ENCODE measurements around the gene BANP. TPM values are rescaled to one million over a fixed set of nuclear protein-coding genes. Genes with fewer than 3 reads are reported as not detected.
"Not testable (repeated sequence)": the region's sequence is repeated elsewhere in the genome, so short reads cannot be mapped to it uniquely, and the experiment has no call there.

Gene BANP
- polyA plus RNA-seq, 4 donors = 10.5 to 15.7 (median 11.6) TPM

DNA sequence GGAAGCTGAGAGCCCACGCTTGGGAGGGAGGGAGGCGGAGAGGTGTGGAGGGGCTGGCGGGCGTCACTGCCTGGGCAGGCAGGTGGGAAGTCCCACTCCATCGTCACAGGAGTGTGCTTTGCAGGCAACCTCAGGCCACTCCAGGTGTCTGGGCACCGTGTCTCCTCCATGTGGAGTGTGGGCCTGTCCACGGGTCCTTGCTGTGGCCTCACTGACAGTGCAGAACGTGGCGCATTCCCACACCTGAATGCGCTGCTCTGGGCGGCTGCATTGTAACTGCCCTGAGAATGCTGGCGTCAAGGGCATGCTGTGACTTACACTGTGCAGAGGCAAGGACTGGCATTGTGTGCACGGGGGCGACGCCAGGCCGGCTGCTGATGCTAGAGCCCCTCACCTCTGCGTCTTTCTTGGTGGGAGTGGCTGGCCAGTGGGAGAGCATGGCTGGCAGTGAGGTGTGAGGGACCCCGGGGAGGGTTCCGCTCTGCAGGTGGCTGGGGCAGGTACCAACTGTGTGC, 66.4 kb downstream of the BANP start:
- Histone ChIP-seq H3K9me3 (ENCODE audit: control insufficient read depth in 2 of 2, insufficient read depth in 1 of 2, low read depth in 1 of 2, low read length in 1 of 2) (no peaks in the 10 kb centered on the region), H3K27me3 (ENCODE audit: control insufficient read depth in 3 of 3, insufficient read depth in 3 of 3, low read length in 3 of 3) (no peaks in the 10 kb centered on the region), H3K36me3 (ENCODE audit: control insufficient read depth in 3 of 3, insufficient read depth in 2 of 3, low read depth in 1 of 3, low read length in 3 of 3) (peaks cover 0 to 57% (median 2%) of the 10 kb centered on the region in 3 donors), H3K4me1 (ENCODE audit: control insufficient read depth in 3 of 3, insufficient read depth in 2 of 3, low read depth in 1 of 3, low read length in 2 of 3) (peaks cover 0 to 3% (median 0%) of the 10 kb centered on the region in 3 donors), H3K4me3 (ENCODE audit: low read depth in 1 of 3, low read length in 3 of 3) (no peak overlapping the region), H3K27ac (ENCODE audit: low read depth in 1 of 3, low read length in 2 of 3) (no peak overlapping the region)
- WGBS, 3 donors = 92 to 93% (median 92%) methylated on average over 19 of the region's 19 CpGs
- DNase-seq = no peak
- FAIRE-seq = no peak

DNA sequence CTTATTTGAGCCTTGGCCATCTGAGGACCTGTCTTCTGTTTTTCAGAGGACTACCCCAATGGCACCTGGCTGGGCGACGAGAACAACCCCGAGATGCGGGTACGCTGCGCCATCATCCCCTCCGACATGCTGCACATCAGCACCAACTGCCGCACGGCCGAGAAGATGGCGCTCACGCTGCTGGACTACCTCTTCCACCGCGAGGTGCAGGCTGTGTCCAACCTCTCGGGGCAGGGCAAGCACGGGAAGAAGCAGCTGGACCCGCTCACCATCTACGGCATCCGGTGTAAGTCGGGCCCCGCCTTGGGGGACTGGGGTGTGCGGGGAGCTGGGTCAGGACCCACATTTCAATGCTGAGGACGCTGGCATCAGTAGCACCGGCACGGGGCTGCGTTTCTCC, 67.1 kb downstream of the BANP start:
- 96 to 97% (median 97%) methylated on average over 26 of the region's 26 CpGs for WGBS, 3 donors
- not testable (repeated sequence) for DNase-seq; H3K4me1 ChIP-seq (ENCODE audit: control insufficient read depth in 3 of 3, insufficient read depth in 2 of 3, low read depth in 1 of 3, low read length in 2 of 3); H3K9me3 ChIP-seq (ENCODE audit: control insufficient read depth in 2 of 2, insufficient read depth in 1 of 2, low read depth in 1 of 2, low read length in 1 of 2); H3K27me3 ChIP-seq (ENCODE audit: control insufficient read depth in 3 of 3, insufficient read depth in 3 of 3, low read length in 3 of 3); FAIRE-seq; H3K4me3 ChIP-seq (ENCODE audit: low read depth in 1 of 3, low read length in 3 of 3); H3K27ac ChIP-seq (ENCODE audit: low read depth in 1 of 3, low read length in 2 of 3)
- H3K36me3 ChIP-seq (ENCODE audit: control insufficient read depth in 3 of 3, insufficient read depth in 2 of 3, low read depth in 1 of 3, low read length in 3 of 3) = peaks cover 0 to 62% (median 2%) of the 10 kb centered on the region in 3 donors

DNA sequence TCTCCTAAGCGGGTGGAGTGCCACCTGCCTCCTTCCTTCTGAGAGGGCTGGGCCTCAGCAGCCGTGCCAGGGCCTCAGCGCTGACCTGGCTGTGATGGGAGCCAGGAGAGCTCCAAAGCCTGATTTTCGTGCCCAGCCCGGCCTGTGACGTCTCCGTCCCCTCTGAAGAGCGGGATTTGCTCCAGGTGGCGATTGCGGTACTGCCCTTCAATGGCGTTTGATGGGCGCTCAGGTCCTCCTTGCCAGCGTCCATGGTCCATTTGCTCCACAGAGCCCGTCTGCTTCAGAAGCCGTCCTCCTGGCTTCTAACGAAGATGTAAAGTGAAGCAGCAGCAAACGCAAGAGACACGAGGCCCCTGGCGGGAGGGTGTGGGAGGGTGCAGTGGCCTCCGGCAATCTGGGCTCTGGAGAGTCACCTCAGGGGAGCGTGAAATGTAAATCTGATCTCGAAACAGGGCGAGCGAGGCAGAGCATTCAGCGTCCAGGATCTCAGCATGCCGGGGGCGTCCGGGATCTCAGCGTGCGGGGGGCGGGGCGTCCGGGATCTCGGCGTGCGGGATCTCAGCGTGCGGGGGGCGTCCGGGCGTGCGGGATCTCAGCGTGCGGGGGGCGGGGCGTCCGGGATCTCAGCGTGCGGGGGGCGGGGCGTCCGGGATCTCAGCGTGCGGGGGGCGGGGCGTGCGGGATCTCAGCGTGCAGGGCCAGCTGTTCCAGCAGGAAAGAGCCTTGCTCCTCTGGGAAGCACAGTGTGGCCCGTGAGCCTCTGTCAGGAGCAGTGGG, 68.0 kb downstream of the BANP start:
- H3K36me3 ChIP-seq (ENCODE audit: control insufficient read depth in 3 of 3, insufficient read depth in 2 of 3, low read depth in 1 of 3, low read length in 3 of 3) = peaks cover 0 to 64% (median 2%) of the 10 kb centered on the region in 3 donors
- whole genome bisulfite sequencing, 3 donors = 59 to 90% (median 87%) methylated on average over 41 to 59 of the region's 59 CpGs
- not testable (repeated sequence) for H3K27me3 ChIP-seq (ENCODE audit: control insufficient read depth in 3 of 3, insufficient read depth in 3 of 3, low read length in 3 of 3); H3K27ac ChIP-seq (ENCODE audit: low read depth in 1 of 3, low read length in 2 of 3); H3K4me3 ChIP-seq (ENCODE audit: low read depth in 1 of 3, low read length in 3 of 3); H3K4me1 ChIP-seq (ENCODE audit: control insufficient read depth in 3 of 3, insufficient read depth in 2 of 3, low read depth in 1 of 3, low read length in 2 of 3); FAIRE-seq; H3K9me3 ChIP-seq (ENCODE audit: control insufficient read depth in 2 of 2, insufficient read depth in 1 of 2, low read depth in 1 of 2, low read length in 1 of 2)
- peak in 1 of 2 donors; percentile 11 for DNase-seq

DNA sequence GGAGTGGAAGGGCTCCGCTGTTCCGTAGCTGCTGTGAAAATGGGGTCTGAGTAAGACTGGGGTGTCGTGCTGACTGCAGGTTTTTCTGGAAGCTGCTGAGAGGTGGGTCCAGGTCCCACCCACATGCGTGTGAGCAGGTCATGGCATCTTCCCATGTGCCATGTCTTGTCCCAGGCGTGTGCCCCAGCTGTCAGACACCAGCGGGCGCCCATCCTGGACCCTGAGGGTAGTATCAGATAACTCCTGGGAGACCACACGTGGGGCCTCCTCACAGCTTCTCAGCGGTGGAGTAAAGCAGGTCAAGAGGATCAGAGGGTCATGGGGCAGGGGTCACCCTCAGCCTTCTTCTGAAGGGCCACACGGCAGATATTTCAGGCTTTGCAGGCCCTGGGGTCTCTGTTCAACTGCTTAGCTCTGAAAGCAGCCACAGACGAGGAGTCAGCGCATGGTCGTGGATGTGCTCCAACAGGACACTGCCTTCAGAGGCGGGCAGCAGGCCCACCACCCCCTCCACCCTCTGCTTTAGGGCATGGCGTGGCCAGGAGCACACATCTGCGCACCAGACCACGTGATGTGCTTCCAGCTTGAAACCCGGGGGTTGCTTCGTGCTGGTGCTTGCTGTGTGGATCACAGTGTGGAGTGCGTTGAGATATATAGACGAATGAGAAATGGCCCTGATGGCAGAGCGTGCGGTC, 68.7 kb downstream of the BANP start:
- no peak for DNase-seq
- no peak overlapping the region for H3K4me3 ChIP-seq (ENCODE audit: low read depth in 1 of 3, low read length in 3 of 3)
- WGBS, 3 donors = 91 to 95% (median 95%) methylated on average over 22 to 23 of the region's 23 CpGs
- FAIRE-seq = no peak
- no peaks in the 10 kb centered on the region for H3K4me1 ChIP-seq (ENCODE audit: control insufficient read depth in 3 of 3, insufficient read depth in 2 of 3, low read depth in 1 of 3, low read length in 2 of 3)
- H3K27me3 ChIP-seq (ENCODE audit: control insufficient read depth in 3 of 3, insufficient read depth in 3 of 3, low read length in 3 of 3) = no peaks in the 10 kb centered on the region
- H3K27ac ChIP-seq (ENCODE audit: low read depth in 1 of 3, low read length in 2 of 3) = no peak overlapping the region
- H3K36me3 ChIP-seq (ENCODE audit: control insufficient read depth in 3 of 3, insufficient read depth in 2 of 3, low read depth in 1 of 3, low read length in 3 of 3) = peaks cover 0 to 61% (median 2%) of the 10 kb centered on the region in 3 donors
- H3K9me3 ChIP-seq (ENCODE audit: control insufficient read depth in 2 of 2, insufficient read depth in 1 of 2, low read depth in 1 of 2, low read length in 1 of 2) = no peaks in the 10 kb centered on the region

DNA sequence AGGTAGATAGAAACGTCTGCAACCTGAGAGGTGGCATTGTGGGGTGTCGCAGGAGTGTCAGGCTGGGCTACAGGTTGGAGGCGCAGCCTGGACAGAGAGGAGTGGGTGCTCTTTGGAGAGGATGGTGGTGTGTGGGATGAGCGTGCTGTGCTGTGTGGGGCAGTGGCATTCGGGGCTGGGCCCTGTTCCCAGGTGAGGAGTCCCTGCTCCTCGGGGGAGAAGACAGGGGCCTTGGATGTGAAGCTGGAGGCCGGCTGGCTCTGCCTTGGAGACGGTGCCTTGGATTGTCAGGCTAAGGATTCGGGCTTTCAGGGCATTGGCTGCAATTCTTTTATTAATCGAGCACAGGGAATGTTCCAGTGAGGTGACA, 69.3 kb downstream of the BANP start:
- Histone ChIP-seq H3K4me3 (ENCODE audit: low read depth in 1 of 3, low read length in 3 of 3) (no peak overlapping the region), H3K27ac (ENCODE audit: low read depth in 1 of 3, low read length in 2 of 3) (no peak overlapping the region), H3K4me1 (ENCODE audit: control insufficient read depth in 3 of 3, insufficient read depth in 2 of 3, low read depth in 1 of 3, low read length in 2 of 3) (no peaks in the 10 kb centered on the region), H3K27me3 (ENCODE audit: control insufficient read depth in 3 of 3, insufficient read depth in 3 of 3, low read length in 3 of 3) (no peaks in the 10 kb centered on the region), H3K36me3 (ENCODE audit: control insufficient read depth in 3 of 3, insufficient read depth in 2 of 3, low read depth in 1 of 3, low read length in 3 of 3) (peaks cover 0 to 58% (median 2%) of the 10 kb centered on the region in 3 donors), H3K9me3 (ENCODE audit: control insufficient read depth in 2 of 2, insufficient read depth in 1 of 2, low read depth in 1 of 2, low read length in 1 of 2) (no peaks in the 10 kb centered on the region)
- no peak for DNase-seq
- FAIRE-seq = no peak
- WGBS, 3 donors = 95 to 98% (median 96%) methylated on average over 10 of the region's 10 CpGs

DNA sequence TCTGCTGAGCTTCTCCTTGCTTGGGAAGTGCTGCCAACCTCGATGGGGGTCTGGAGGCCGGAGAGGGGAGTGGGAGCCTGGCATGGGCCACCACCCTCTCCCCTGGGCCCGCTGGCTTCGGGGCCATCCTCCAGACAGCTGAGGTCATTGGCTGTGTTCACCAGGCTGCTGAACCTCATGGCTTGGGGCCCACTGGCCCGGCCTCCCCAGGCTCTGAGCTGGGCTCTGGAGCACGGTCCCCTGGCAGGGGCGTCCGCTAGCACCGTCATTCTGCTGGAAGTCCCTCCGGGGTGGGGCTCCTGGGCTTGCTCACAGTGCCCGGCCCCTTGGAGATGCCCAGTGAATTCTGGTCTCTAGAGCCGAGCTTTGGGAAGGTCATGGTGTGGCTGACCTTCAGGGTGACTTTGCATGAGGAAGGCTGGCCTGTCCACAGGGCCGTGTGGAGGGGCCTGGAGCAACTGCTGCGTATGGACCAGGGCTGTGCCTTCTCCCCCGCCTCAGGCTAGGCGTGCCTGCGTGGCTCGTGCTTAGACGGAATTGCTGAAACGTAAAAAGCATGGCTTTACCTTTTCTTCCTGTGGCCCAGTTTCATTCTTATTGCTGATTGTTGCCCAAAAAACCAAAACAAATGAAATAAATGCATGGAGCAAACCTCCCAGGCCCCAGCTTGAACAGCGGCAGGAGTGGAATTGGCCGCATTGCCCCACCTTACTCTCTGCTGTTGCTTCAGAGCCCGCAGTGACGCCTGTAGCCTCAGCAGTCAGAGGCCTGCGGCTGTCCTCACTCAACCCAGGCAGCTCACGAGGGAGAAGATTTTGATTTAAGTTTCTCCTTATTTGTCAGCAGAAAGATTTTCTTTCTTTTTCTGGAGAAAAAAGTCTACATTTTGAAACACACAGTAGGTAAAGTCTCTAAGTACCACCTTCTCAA, 70.1 kb downstream of the BANP start:
- H3K4me3 ChIP-seq (ENCODE audit: low read depth in 1 of 3, low read length in 3 of 3); H3K9me3 ChIP-seq (ENCODE audit: control insufficient read depth in 2 of 2, insufficient read depth in 1 of 2, low read depth in 1 of 2, low read length in 1 of 2); DNase-seq; H3K4me1 ChIP-seq (ENCODE audit: control insufficient read depth in 3 of 3, insufficient read depth in 2 of 3, low read depth in 1 of 3, low read length in 2 of 3); H3K27me3 ChIP-seq (ENCODE audit: control insufficient read depth in 3 of 3, insufficient read depth in 3 of 3, low read length in 3 of 3); FAIRE-seq; H3K27ac ChIP-seq (ENCODE audit: low read depth in 1 of 3, low read length in 2 of 3): not testable (repeated sequence)
- peaks cover 0 to 54% (median 2%) of the 10 kb centered on the region in 3 donors for H3K36me3 ChIP-seq (ENCODE audit: control insufficient read depth in 3 of 3, insufficient read depth in 2 of 3, low read depth in 1 of 3, low read length in 3 of 3)
- WGBS, 3 donors = 92 to 96% (median 95%) methylated on average over 25 to 26 of the region's 26 CpGs

DNA sequence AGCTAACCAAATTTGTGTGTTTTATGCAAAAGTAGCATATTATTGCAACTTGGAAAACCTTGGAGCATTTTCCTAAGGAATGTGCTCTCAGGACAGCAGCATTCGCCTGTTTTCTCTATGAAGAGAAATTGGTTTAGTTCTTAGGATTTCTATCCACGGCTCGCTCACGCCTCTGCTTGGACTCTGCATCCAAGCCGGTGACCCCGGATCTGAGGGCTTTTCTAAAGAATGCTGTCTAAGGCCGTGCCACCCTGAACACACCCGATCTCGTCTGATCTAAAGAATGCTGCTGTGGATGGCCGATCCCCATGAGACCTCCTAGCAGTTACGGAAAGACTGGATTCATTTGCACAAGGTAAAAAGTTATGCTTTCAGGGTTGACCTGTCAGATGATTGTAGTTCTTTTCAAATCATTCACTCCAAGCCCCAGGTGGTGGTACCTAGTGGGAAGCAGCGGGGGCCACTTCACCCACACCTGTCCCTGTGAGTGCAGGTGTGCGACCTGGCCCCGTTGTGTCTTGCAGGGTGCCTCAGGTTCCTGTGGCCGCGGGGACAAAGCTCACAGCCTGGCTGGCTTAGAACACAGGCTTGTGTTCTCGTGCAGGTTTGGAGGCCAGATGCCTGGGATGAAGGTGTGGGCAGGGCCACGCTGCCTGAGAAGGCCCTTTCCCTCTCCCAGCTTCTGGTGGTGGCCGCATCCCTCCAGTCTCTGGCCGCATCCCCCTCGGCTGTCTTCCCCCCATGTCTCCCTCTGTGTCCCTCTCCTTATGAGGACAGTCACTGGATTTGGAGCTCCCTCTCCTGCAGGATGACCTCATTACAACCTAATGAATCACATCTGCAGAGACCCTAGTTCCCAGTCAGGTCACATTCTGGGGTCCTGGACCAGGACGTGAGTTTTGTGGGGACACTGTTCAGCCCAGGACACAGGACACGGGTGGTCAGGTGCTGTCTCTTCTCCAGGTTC, 71.1 kb downstream of the BANP start:
- peaks cover 0 to 50% (median 2%) of the 10 kb centered on the region in 3 donors for H3K36me3 ChIP-seq (ENCODE audit: control insufficient read depth in 3 of 3, insufficient read depth in 2 of 3, low read depth in 1 of 3, low read length in 3 of 3)
- no peak overlapping the region for H3K4me3 ChIP-seq (ENCODE audit: low read depth in 1 of 3, low read length in 3 of 3)
- FAIRE-seq = no peak
- no peaks in the 10 kb centered on the region for H3K4me1 ChIP-seq (ENCODE audit: control insufficient read depth in 3 of 3, insufficient read depth in 2 of 3, low read depth in 1 of 3, low read length in 2 of 3)
- 91 to 92% (median 92%) methylated on average over 22 to 23 of the region's 23 CpGs for WGBS, 3 donors
- DNase-seq = no peak
- no peak overlapping the region for H3K27ac ChIP-seq (ENCODE audit: low read depth in 1 of 3, low read length in 2 of 3)
- no peaks in the 10 kb centered on the region for H3K27me3 ChIP-seq (ENCODE audit: control insufficient read depth in 3 of 3, insufficient read depth in 3 of 3, low read length in 3 of 3)
- H3K9me3 ChIP-seq (ENCODE audit: control insufficient read depth in 2 of 2, insufficient read depth in 1 of 2, low read depth in 1 of 2, low read length in 1 of 2) = no peaks in the 10 kb centered on the region
